ENCODE measurements around the gene TBPL1.
"Not testable (repeated sequence)": the region's sequence is repeated elsewhere in the genome, so short reads cannot be mapped to it uniquely, and the experiment has no call there.

Gene TBPL1

GRCh38 chr6:133952815-133953633 lies at the start of gene TBPL1:
Gene TBPL1 (plus strand): TSS chr6:133953224. CDS start chr6:133980126, 26,902 bp downstream.
- TF ChIP-seq POLR2A (IDR thresholded peaks at IDR 0.05; ENCODE audit: low read depth, low read length) = peak; percentile 63
- DNase-seq (ENCODE audit: insufficient read length, low spot score) = peak; percentile 67
- no peak for FAIRE-seq

GRCh38 chr6:133903855-133904254 lies 49.2 kb upstream of the TBPL1 start:
- FAIRE-seq (no peak), DNase-seq (ENCODE audit: insufficient read length, low spot score) (no peak)
- TF ChIP-seq POLR2A (IDR thresholded peaks at IDR 0.05; ENCODE audit: low read depth, low read length) = no peak

GRCh38 chr6:133906050-133906449 lies 47.0 kb upstream of the TBPL1 start:
- TF ChIP-seq POLR2A (IDR thresholded peaks at IDR 0.05; ENCODE audit: low read depth, low read length) = no peak
- DNase-seq (ENCODE audit: insufficient read length, low spot score) = no peak
- FAIRE-seq = no peak

- peak; percentile 95 for FAIRE-seq
- no peak for TF ChIP-seq POLR2A (IDR thresholded peaks at IDR 0.05; ENCODE audit: low read depth, low read length)
- peak; percentile 15 for DNase-seq (ENCODE audit: insufficient read length, low spot score)
Measured at GRCh38 chr6:133916650-133917151, 36.3 kb upstream of the TBPL1 start.

GRCh38 chr6:133917781-133918180 lies 35.2 kb upstream of the TBPL1 start:
- TF ChIP-seq POLR2A (IDR thresholded peaks at IDR 0.05; ENCODE audit: low read depth, low read length) = no peak
- DNase-seq (ENCODE audit: insufficient read length, low spot score) = no peak
- FAIRE-seq = no peak

GRCh38 chr6:133918208-133918930 lies 34.7 kb upstream of the TBPL1 start:
- no peak for TF ChIP-seq POLR2A (IDR thresholded peaks at IDR 0.05; ENCODE audit: low read depth, low read length)
- no peak for DNase-seq (ENCODE audit: insufficient read length, low spot score)
- no peak for FAIRE-seq

GRCh38 chr6:133919362-133919761 lies 33.7 kb upstream of the TBPL1 start:
- FAIRE-seq = no peak
- no peak for DNase-seq (ENCODE audit: insufficient read length, low spot score)
- no peak for TF ChIP-seq POLR2A (IDR thresholded peaks at IDR 0.05; ENCODE audit: low read depth, low read length)

- FAIRE-seq = no peak
- no peak for TF ChIP-seq POLR2A (IDR thresholded peaks at IDR 0.05; ENCODE audit: low read depth, low read length)
- peak; percentile 19 for DNase-seq (ENCODE audit: insufficient read length, low spot score)
Measured at GRCh38 chr6:133921249-133921859, 31.7 kb upstream of the TBPL1 start.

GRCh38 chr6:133923938-133924593 lies 29.0 kb upstream of the TBPL1 start:
- peak; percentile 33 for FAIRE-seq
- peak; percentile 10 for DNase-seq (ENCODE audit: insufficient read length, low spot score)
- TF ChIP-seq POLR2A (IDR thresholded peaks at IDR 0.05; ENCODE audit: low read depth, low read length) = no peak

GRCh38 chr6:133931221-133931620 lies 21.8 kb upstream of the TBPL1 start:
- not testable (repeated sequence) for DNase-seq (ENCODE audit: insufficient read length, low spot score); FAIRE-seq

- DNase-seq (ENCODE audit: insufficient read length, low spot score); FAIRE-seq: not testable (repeated sequence)
Measured at GRCh38 chr6:133936352-133936751, 16.7 kb upstream of the TBPL1 start.

GRCh38 chr6:133937909-133938308 lies 15.1 kb upstream of the TBPL1 start:
- no peak for DNase-seq (ENCODE audit: insufficient read length, low spot score)
- no peak for FAIRE-seq
- TF ChIP-seq POLR2A (IDR thresholded peaks at IDR 0.05; ENCODE audit: low read depth, low read length) = no peak

GRCh38 chr6:133938533-133938932 lies 14.5 kb upstream of the TBPL1 start:
- TF ChIP-seq POLR2A (IDR thresholded peaks at IDR 0.05; ENCODE audit: low read depth, low read length) = no peak
- no peak for DNase-seq (ENCODE audit: insufficient read length, low spot score)
- FAIRE-seq = no peak

All from H54 (cell line).